Measurements from ENCODE around the gene PSME4.

The PSME4 gene

DNA sequence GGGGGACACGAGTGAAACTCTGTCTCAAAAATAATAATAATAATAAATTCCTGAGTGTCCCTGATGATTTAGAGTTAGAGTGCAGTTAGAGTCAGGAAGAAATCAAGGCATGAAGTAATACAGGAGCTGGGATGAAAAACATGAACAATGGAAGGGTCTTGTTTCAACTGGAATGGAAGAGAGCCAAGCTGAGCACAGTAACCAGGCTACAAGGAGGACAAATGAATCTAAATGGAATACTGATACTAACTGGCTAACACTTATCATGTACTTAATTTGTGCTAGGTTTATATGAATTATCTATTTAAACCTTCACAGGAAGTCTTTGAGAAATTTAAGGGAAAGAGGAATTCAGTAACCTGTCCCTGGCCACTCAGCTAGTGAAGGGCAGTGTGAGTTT, 38.8 kb upstream of the PSME4 start:
- TF ChIP-seq POLR2AphosphoS5 (IDR thresholded peaks at IDR 0.05; ENCODE audit: low read depth, low read length), result no peak
- TF ChIP-seq, protein P1, sequence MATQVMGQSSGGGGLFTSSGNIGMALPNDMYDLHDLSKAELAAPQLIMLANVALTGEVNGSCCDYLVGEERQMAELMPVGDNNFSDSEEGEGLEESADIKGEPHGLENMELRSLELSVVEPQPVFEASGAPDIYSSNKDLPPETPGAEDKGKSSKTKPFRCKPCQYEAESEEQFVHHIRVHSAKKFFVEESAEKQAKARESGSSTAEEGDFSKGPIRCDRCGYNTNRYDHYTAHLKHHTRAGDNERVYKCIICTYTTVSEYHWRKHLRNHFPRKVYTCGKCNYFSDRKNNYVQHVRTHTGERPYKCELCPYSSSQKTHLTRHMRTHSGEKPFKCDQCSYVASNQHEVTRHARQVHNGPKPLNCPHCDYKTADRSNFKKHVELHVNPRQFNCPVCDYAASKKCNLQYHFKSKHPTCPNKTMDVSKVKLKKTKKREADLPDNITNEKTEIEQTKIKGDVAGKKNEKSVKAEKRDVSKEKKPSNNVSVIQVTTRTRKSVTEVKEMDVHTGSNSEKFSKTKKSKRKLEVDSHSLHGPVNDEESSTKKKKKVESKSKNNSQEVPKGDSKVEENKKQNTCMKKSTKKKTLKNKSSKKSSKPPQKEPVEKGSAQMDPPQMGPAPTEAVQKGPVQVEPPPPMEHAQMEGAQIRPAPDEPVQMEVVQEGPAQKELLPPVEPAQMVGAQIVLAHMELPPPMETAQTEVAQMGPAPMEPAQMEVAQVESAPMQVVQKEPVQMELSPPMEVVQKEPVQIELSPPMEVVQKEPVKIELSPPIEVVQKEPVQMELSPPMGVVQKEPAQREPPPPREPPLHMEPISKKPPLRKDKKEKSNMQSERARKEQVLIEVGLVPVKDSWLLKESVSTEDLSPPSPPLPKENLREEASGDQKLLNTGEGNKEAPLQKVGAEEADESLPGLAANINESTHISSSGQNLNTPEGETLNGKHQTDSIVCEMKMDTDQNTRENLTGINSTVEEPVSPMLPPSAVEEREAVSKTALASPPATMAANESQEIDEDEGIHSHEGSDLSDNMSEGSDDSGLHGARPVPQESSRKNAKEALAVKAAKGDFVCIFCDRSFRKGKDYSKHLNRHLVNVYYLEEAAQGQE (IDR thresholded peaks at IDR 0.05; ENCODE audit: insufficient read depth in 1 of 2, low read depth in 2 of 2, low read length in 2 of 2), result no peak
- TF ChIP-seq TAF1 (IDR thresholded peaks at IDR 0.05; ENCODE audit: borderline replicate concordance, insufficient read depth, low read length), result no peak
- no peak for TF ChIP-seq FOXP2 (optimal IDR thresholded peaks at IDR 0.05; ENCODE audit: borderline replicate concordance, extremely low read depth, extremely low read length, insufficient read depth)
- TF ChIP-seq SIN3A (IDR thresholded peaks at IDR 0.05; ENCODE audit: borderline replicate concordance, insufficient read depth, low read length), result no peak

GRCh38 chr2:54008439-54008838, 37.6 kb upstream of the PSME4 start:
- TF ChIP-seq SIN3A (IDR thresholded peaks at IDR 0.05; ENCODE audit: borderline replicate concordance, insufficient read depth, low read length) (no peak), TAF1 (IDR thresholded peaks at IDR 0.05; ENCODE audit: borderline replicate concordance, insufficient read depth, low read length) (no peak), FOXP2 (optimal IDR thresholded peaks at IDR 0.05; ENCODE audit: borderline replicate concordance, extremely low read depth, extremely low read length, insufficient read depth) (no peak), POLR2AphosphoS5 (IDR thresholded peaks at IDR 0.05; ENCODE audit: low read depth, low read length) (no peak)
- TF ChIP-seq, protein P1 (IDR thresholded peaks at IDR 0.05; ENCODE audit: insufficient read depth in 1 of 2, low read depth in 2 of 2, low read length in 2 of 2), result no peak

DNA sequence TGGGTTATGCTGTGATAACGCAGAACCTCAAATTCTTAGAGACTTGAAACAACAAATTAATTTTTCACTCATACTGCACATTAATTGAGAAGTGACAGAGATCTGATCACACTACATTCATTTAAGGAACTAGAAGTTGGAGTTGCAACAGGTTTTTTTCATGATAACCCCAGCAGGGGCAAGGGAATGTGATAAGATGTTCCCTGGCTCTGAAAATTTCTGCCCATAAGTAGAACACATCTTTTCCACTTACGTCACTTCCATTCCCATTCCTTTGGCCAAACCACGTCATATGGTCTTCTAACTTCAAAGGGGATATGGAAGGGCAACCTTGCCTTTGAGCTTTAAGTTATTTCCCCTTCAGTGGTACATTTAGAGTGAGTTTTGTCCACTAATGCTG, 29.7 kb upstream of the PSME4 start:
- TF ChIP-seq SIN3A (IDR thresholded peaks at IDR 0.05; ENCODE audit: borderline replicate concordance, insufficient read depth, low read length) (no peak), FOXP2 (optimal IDR thresholded peaks at IDR 0.05; ENCODE audit: borderline replicate concordance, extremely low read depth, extremely low read length, insufficient read depth) (no peak), TAF1 (IDR thresholded peaks at IDR 0.05; ENCODE audit: borderline replicate concordance, insufficient read depth, low read length) (no peak), POLR2AphosphoS5 (IDR thresholded peaks at IDR 0.05; ENCODE audit: low read depth, low read length) (no peak)
- TF ChIP-seq, protein P1 (IDR thresholded peaks at IDR 0.05; ENCODE audit: insufficient read depth in 1 of 2, low read depth in 2 of 2, low read length in 2 of 2), result no peak

DNA sequence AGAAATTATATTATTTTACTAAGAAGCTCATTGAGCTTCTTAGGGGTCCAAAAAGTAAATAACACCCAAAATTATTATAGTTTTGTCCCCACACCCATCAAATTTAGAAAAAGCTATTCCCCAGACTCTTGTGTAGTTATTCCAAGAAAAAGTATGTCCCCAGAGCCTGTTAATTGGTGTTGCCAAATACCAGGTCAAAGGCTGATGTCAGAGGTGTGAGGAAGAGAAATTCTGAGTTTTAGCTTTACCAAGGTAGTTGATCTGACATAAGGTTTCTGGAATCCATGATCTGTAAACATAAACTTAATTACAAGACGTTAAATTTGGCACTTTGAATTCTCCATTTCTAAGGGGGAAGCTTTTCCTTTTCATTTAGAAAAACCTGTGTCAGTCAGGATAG, 29.3 kb upstream of the PSME4 start:
- TF ChIP-seq SIN3A (IDR thresholded peaks at IDR 0.05; ENCODE audit: borderline replicate concordance, insufficient read depth, low read length) (no peak), TAF1 (IDR thresholded peaks at IDR 0.05; ENCODE audit: borderline replicate concordance, insufficient read depth, low read length) (no peak), POLR2AphosphoS5 (IDR thresholded peaks at IDR 0.05; ENCODE audit: low read depth, low read length) (no peak), FOXP2 (optimal IDR thresholded peaks at IDR 0.05; ENCODE audit: borderline replicate concordance, extremely low read depth, extremely low read length, insufficient read depth) (no peak)
- TF ChIP-seq, protein P1 (IDR thresholded peaks at IDR 0.05; ENCODE audit: insufficient read depth in 1 of 2, low read depth in 2 of 2, low read length in 2 of 2), result no peak

- TF ChIP-seq SIN3A (IDR thresholded peaks at IDR 0.05; ENCODE audit: borderline replicate concordance, insufficient read depth, low read length), result no peak
- TF ChIP-seq FOXP2 (optimal IDR thresholded peaks at IDR 0.05; ENCODE audit: borderline replicate concordance, extremely low read depth, extremely low read length, insufficient read depth), result no peak
- TF ChIP-seq TAF1 (IDR thresholded peaks at IDR 0.05; ENCODE audit: borderline replicate concordance, insufficient read depth, low read length), result no peak
- TF ChIP-seq, protein P1 (IDR thresholded peaks at IDR 0.05; ENCODE audit: insufficient read depth in 1 of 2, low read depth in 2 of 2, low read length in 2 of 2), result no peak
- no peak for TF ChIP-seq POLR2AphosphoS5 (IDR thresholded peaks at IDR 0.05; ENCODE audit: low read depth, low read length)
These were observed 28.0 kb upstream of the PSME4 start for GRCh38 chr2:53998834-53999233.

All from PFSK-1 (cell line).